HG03378 (cell line): ENCODE results near the gene NFU1.
"Not testable (repeated sequence)": the region's sequence is repeated elsewhere in the genome, so short reads cannot be mapped to it uniquely, and the experiment has no call there.

Source experiments
- ATAC-seq: cut with Tn5 transposase; IDR thresholded peaks from one replicate; pipeline ENCODE4 v1.9.1; 2021; ENCODE audit warnings: mild to moderate bottlenecking, moderate library complexity; ENCODE audit not compliant: unreplicated experiment

Gene NFU1

GRCh38 chr2:69389271-69389670 lies 48.0 kb downstream of the NFU1 start:
- no peak for ATAC-seq

GRCh38 chr2:69387770-69388481 lies 49.3 kb downstream of the NFU1 start:
- ATAC-seq = no peak

GRCh38 chr2:69386789-69387734 lies 50.2 kb downstream of the NFU1 start, which contains the start of gene GFPT1:
GFPT1 (minus strand) TSS chr2:69387227; CDS start chr2:69387071, 156 bp downstream.
- ATAC-seq = peak; percentile 61

- ATAC-seq = peak; percentile 28
These were observed 50.9 kb downstream of the NFU1 start for GRCh38 chr2:69386360-69386759.

GRCh38 chr2:69385443-69386151 lies 51.6 kb downstream of the NFU1 start:
- ATAC-seq = no peak

GRCh38 chr2:69384618-69385081 lies 52.6 kb downstream of the NFU1 start:
- ATAC-seq = no peak

- ATAC-seq = no peak
These were observed 53.9 kb downstream of the NFU1 start for GRCh38 chr2:69383176-69383812.

- ATAC-seq = no peak
These were observed 54.7 kb downstream of the NFU1 start for GRCh38 chr2:69382547-69382946.

- ATAC-seq = no peak
These were observed 55.9 kb downstream of the NFU1 start for GRCh38 chr2:69381337-69381737.

- no peak for ATAC-seq
These were observed 56.9 kb downstream of the NFU1 start for GRCh38 chr2:69380072-69380917.

GRCh38 chr2:69376403-69376802 lies 60.8 kb downstream of the NFU1 start:
- ATAC-seq = no peak

- no peak for ATAC-seq
These were observed 61.5 kb downstream of the NFU1 start for GRCh38 chr2:69375494-69376353.

GRCh38 chr2:69372767-69373166 lies 64.5 kb downstream of the NFU1 start:
- no peak for ATAC-seq

GRCh38 chr2:69369802-69370201 lies 67.4 kb downstream of the NFU1 start:
- no peak for ATAC-seq

GRCh38 chr2:69368588-69368987 lies 68.6 kb downstream of the NFU1 start:
- ATAC-seq = no peak

GRCh38 chr2:69359371-69359770 lies 77.9 kb downstream of the NFU1 start:
- no peak for ATAC-seq

- no peak for ATAC-seq
These were observed 78.3 kb downstream of the NFU1 start for GRCh38 chr2:69358914-69359313.

GRCh38 chr2:69356471-69356870 lies 80.8 kb downstream of the NFU1 start:
- no peak for ATAC-seq

GRCh38 chr2:69354976-69355375 lies 82.3 kb downstream of the NFU1 start:
- ATAC-seq = not testable (repeated sequence)
